ENCODE data around the gene GSTT2B. TPM values are rescaled to one million over a fixed set of nuclear protein-coding genes. Genes with fewer than 3 reads are reported as not detected.
"Not testable (repeated sequence)": the region's sequence is repeated elsewhere in the genome, so short reads cannot be mapped to it uniquely, and the experiment has no call there.

Gene GSTT2B
- total RNA-seq, 1 experiment from 2014 or later: 14.9 TPM

- H3K27me3 ChIP-seq; DNase-seq; H3K9me3 ChIP-seq (replicated peaks); H3K36me3 ChIP-seq; H3K27ac ChIP-seq; H3K4me1 ChIP-seq; H3K4me3 ChIP-seq: not testable (repeated sequence)
These were observed 38.8 kb upstream of the GSTT2B start for GRCh38 chr22:23999779-24000178.

GRCh38 chr22:23997092-23997491 lies 36.1 kb upstream of the GSTT2B start:
- Histone ChIP-seq H3K27ac (no peak overlapping the region), H3K9me3 (replicated peaks) (no peaks in the 10 kb centered on the region), H3K36me3 (no peaks in the 10 kb centered on the region), H3K27me3 (no peaks in the 10 kb centered on the region), H3K4me1 (no peaks in the 10 kb centered on the region), H3K4me3 (no peak overlapping the region)
- no peak for DNase-seq

- H3K4me3 ChIP-seq; H3K4me1 ChIP-seq; H3K9me3 ChIP-seq (replicated peaks); H3K27ac ChIP-seq; H3K27me3 ChIP-seq; H3K36me3 ChIP-seq: not testable (repeated sequence)
- DNase-seq: peak; percentile 30 to 39
These were observed 32.7 kb upstream of the GSTT2B start for GRCh38 chr22:23993581-23994177.

- not testable (repeated sequence) for DNase-seq; H3K4me1 ChIP-seq; H3K4me3 ChIP-seq; H3K9me3 ChIP-seq (replicated peaks); H3K27ac ChIP-seq; H3K27me3 ChIP-seq; H3K36me3 ChIP-seq
These were observed 32.1 kb upstream of the GSTT2B start for GRCh38 chr22:23993080-23993479.

DNA sequence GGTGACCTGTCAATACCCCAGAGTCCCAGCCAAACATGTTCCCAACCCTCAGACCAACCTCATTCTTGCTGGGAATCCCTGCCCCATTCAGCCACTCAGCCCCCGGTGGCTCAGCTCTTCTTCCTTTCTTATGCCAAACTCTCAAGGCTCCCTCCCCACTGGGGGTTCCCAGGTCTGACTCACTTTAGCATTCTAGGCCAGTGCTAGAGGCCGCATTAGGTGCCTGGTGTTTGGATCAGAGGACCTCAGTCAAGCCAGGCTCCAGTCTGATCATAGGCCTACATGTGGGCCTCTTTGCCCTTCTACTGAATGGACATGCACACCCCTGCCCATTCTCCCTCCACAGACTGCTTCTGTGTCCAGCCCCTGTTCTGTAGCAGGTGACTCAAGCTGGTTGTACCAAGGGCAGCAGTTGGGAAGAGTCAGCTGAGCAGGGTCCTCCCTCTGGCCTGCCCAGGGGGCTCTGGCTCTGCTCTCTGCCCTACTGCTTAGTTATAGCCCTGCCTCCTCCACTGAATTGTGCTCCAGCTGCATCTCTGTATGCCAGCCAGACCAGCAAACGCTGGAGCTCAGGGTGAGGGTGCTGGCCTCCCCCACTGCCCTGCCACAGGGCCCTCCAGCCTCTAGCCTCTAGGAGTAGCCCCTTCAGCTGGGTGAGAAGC lies 28.7 kb upstream of the GSTT2B start:
- not testable (repeated sequence) for H3K27me3 ChIP-seq; DNase-seq; H3K9me3 ChIP-seq (replicated peaks); H3K27ac ChIP-seq; H3K4me1 ChIP-seq; H3K4me3 ChIP-seq; H3K36me3 ChIP-seq

- DNase-seq; H3K27ac ChIP-seq; H3K4me3 ChIP-seq; H3K9me3 ChIP-seq (replicated peaks); H3K4me1 ChIP-seq; H3K36me3 ChIP-seq; H3K27me3 ChIP-seq: not testable (repeated sequence)
These were observed 25.7 kb upstream of the GSTT2B start for GRCh38 chr22:23986538-23987178.

DNA sequence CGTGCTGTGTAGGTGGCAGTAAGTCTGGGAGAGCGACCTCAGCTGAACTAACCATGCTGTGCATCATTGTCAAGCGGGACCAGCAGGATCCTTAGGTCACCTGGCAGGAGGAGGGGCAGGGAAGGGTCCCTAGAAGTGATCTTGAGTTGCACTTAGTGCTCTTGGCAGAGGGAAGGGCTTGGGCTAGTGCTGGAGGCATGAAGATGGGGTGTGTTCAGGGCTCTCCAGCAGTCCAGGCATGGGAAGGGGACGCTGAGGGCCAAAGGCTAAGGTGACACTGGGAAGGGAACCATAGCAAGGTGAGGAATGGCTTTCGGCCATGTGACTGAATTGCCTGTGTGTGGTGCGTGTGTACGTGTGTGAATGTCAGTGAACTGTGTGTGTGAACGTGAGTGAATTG lies 25.1 kb upstream of the GSTT2B start:
- not testable (repeated sequence) for H3K36me3 ChIP-seq; H3K4me3 ChIP-seq; H3K27me3 ChIP-seq; H3K9me3 ChIP-seq (replicated peaks); H3K27ac ChIP-seq; DNase-seq; H3K4me1 ChIP-seq

DNA sequence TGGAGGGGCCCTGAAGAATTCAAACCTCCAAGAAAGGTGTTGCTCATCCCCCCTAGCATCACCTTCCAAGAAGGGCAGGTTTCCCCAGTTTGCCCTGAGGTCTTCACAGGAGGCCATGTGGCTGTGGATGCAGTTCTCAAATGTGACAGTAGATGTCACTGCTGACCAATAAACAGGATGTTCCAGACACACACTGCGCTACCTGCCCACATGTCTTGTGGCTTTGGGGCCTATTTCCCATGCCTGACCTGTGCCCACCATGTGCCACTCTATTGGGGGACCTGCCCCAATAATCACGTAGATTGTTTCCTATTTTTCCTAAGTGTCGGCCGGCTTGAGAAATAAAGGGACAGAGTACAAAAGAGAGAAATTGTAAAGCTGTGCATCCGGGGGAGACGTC lies 23.4 kb upstream of the GSTT2B start:
- Histone ChIP-seq H3K9me3 (replicated peaks) (no peaks in the 10 kb centered on the region), H3K4me3 (no peak overlapping the region), H3K4me1 (no peaks in the 10 kb centered on the region), H3K27ac (no peak overlapping the region), H3K27me3 (no peaks in the 10 kb centered on the region), H3K36me3 (no peaks in the 10 kb centered on the region)
- DNase-seq: peak; percentile 38 to 79

DNA sequence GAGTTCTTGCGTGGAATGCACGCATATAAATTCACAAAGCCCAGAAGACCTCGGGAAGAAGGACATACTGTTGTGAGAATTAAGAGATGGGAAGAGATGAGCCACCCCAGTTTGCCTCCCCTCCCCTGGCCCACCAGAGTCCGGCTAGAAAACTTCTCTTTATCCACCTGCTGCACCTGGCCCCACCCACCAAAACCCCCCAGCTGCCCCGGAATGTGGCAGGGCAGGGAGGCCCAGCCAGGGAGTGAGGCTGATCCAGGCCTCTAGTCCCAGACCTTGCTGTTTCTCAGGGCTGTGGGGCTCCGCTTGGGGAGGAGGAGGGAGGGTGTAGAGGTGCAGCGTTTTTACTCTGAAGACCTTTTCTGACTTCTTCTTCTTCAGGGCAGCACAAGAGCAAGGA lies 19.6 kb upstream of the GSTT2B start:
- not testable (repeated sequence) for H3K4me3 ChIP-seq

DNA sequence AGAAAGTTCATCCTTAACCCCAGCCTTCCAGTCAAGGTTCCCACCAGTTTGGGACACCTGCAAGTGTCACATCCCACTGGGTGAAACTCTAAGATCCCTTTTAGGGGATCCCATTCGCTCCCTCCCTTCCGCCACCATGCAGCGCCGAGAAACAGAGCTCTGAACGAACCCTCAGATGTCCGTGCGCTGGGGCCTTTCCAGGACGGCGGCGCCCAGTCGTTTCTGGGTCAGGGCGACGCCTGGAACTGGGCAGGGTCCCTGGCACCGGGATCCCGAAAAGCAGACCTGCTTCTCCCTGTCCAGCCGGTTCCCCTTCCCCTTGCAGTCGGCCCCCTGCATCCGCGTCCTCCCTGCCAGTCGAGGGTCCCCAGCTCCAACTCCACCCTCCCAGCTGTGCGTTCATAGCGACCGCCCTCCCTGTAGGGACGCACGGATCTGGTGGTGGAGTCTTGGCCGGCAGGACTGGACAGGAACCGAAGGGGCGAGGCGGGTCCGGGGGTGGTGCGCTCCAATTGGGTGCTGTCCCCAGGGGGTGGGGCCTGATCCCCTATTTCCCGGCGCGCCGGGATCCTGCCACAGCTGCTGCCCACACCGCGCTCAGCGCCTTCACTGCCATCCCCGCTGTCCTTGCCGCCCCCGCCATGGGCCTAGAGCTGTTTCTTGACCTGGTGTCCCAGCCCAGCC lies 18.7 kb upstream of the GSTT2B start, which contains the start of gene GSTT2:
Gene GSTT2 (plus strand): TSS at position 578 of the 684 bp plus-strand sequence.
- H3K4me3 ChIP-seq; H3K9me3 ChIP-seq (replicated peaks); H3K36me3 ChIP-seq; H3K27me3 ChIP-seq; H3K27ac ChIP-seq; DNase-seq; H3K4me1 ChIP-seq: not testable (repeated sequence)

More for the DNA sequence above, 19.6 kb upstream of the GSTT2B start:
- not testable (repeated sequence) for H3K27me3 ChIP-seq; H3K36me3 ChIP-seq; DNase-seq; H3K27ac ChIP-seq; H3K4me1 ChIP-seq; H3K9me3 ChIP-seq (replicated peaks)

DNA sequence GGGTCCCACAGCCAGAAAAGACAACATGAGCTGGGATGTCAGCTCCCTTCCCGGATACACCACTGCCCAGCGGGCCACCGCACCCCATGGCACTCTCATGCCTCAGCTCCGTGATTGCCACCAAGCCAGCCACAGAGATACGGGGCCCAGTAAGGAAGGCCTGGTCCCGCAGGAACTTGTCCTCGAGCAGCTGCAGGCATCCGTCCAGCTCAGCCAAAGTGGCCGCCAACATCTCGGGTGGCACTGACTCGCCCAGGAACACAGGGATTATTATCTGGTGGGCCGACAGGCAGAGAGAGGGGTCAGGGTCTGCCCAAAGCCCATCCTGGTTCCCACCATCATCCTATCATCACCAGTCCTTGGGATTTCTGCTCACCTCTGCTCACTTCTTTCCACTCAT lies 16.3 kb upstream of the GSTT2B start:
- not testable (repeated sequence) for H3K27ac ChIP-seq; H3K27me3 ChIP-seq; H3K36me3 ChIP-seq; H3K4me3 ChIP-seq; DNase-seq; H3K4me1 ChIP-seq; H3K9me3 ChIP-seq (replicated peaks)

GRCh38 chr22:23974836-23975352 lies 13.9 kb upstream of the GSTT2B start:
- not testable (repeated sequence) for H3K27ac ChIP-seq; H3K27me3 ChIP-seq; H3K9me3 ChIP-seq (replicated peaks); DNase-seq; H3K4me3 ChIP-seq; H3K4me1 ChIP-seq
- peaks cover 15% of the 10 kb centered on the region for H3K36me3 ChIP-seq

- H3K27ac ChIP-seq; H3K27me3 ChIP-seq; H3K9me3 ChIP-seq (replicated peaks); H3K4me1 ChIP-seq; H3K4me3 ChIP-seq; DNase-seq: not testable (repeated sequence)
- H3K36me3 ChIP-seq: peaks cover 20% of the 10 kb centered on the region
These were observed 13.3 kb upstream of the GSTT2B start, which contains the start of gene DDT for GRCh38 chr22:23974345-23974744. TSS of gene DDT (minus strand) at chr22:23974441. CDS start at chr22:23974414, 27 bp downstream.

- H3K4me3 ChIP-seq; H3K27ac ChIP-seq; DNase-seq; H3K27me3 ChIP-seq; H3K4me1 ChIP-seq; H3K9me3 ChIP-seq (replicated peaks): not testable (repeated sequence)
- peaks cover 21% of the 10 kb centered on the region for H3K36me3 ChIP-seq
These were observed 10.9 kb upstream of the GSTT2B start for GRCh38 chr22:23971927-23972326.

Data from SJCRH30 (cell line).